Type B pancreatic cell (in vitro differentiated cells): Measurements from ENCODE around the gene MUC15. TPM values are rescaled to one million over a fixed set of nuclear protein-coding genes. Genes with fewer than 3 reads are reported as not detected.

Source experiments
- DNase-seq: peaks from one replicate; pipeline ENCODE4 v3.0.0; 2021; ENCODE audit warnings: mixed read lengths; ENCODE audit not compliant: unreplicated experiment; ENCODE audit errors: extremely low spot score
- H3K27ac Mint-ChIP-seq: 2 replicates; pipeline ENCODE4 v1.8.0; 2021; ENCODE audit warnings: mild to moderate bottlenecking, mixed read lengths
- H3K27me3 Mint-ChIP-seq: 2 replicates; pipeline ENCODE4 v1.8.0; 2021; ENCODE audit warnings: mixed read lengths
- H3K36me3 Mint-ChIP-seq: 2 replicates; pipeline ENCODE4 v1.8.0; 2021; ENCODE audit warnings: mixed read lengths
- H3K4me1 Mint-ChIP-seq: one replicate; pipeline ENCODE4 v1.8.0; 2021; ENCODE audit warnings: mixed read lengths; ENCODE audit not compliant: unreplicated experiment
- H3K4me3 Mint-ChIP-seq: 2 replicates; pipeline ENCODE4 v1.8.0; 2021; ENCODE audit warnings: mild to moderate bottlenecking, mixed read lengths
- H3K9me3 Mint-ChIP-seq: 2 replicates; pipeline ENCODE4 v1.8.0; 2021; ENCODE audit warnings: mixed read lengths
- total RNA-seq: library from RNA; stranded (reverse); gene quantifications from 2 replicates; pipeline ENCODE4 v1.2.1, GENCODE V29; 2021; ENCODE audit warnings: low replicate concordance
- TF ChIP-seq, protein P1 (sequence below): fragments of 200-600 bp; sonication (generic); conservative IDR thresholded peaks from 2 replicates; pipeline ENCODE4 v1.5.0; 2021; ENCODE audit warnings: antibody characterized with exemption, mild to moderate bottlenecking

Gene MUC15
- total RNA-seq, 1 donor from 2014 or later, result 6.9 TPM

DNA sequence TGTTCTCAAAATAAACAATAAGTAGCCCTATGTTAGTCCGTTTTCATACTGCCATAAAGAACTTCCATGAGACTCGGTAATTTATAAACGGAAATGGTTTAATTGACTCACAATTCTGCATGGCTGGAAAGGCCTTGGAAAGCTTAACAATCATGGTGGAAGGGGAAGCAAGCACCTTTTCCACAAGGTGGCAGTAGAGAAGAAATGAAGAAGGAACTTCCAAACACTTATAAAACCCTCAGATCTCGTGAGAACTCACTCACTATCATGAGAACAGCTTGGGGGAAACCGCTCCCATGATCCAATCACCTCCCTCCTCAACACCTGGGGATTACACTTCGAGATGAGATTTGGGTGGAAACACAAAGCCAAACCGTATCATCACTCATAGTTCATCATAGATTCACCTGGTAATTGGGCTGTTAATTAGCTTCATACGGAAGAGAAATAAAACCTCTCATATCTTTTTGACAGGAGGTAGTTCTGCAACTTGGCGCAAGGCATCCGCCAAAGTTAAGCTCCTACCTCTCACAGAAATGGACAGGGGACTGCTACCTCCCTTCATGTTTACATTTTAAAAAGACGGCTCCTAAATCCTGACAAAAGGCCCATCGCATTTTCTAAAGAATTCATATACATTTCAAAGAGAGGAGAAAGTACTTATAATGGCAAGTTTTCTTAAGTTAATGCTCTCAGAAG is 49.0 kb downstream of the MUC15 start:
- H3K36me3 Mint-ChIP-seq, result no peaks in the 10 kb centered on the region
- peak overlapping the region; percentile 85 for H3K4me3 Mint-ChIP-seq
- no peak for DNase-seq
- peaks cover 5% of the 10 kb centered on the region for H3K9me3 Mint-ChIP-seq
- no peak overlapping the region for H3K27ac Mint-ChIP-seq
- TF ChIP-seq, protein P1, sequence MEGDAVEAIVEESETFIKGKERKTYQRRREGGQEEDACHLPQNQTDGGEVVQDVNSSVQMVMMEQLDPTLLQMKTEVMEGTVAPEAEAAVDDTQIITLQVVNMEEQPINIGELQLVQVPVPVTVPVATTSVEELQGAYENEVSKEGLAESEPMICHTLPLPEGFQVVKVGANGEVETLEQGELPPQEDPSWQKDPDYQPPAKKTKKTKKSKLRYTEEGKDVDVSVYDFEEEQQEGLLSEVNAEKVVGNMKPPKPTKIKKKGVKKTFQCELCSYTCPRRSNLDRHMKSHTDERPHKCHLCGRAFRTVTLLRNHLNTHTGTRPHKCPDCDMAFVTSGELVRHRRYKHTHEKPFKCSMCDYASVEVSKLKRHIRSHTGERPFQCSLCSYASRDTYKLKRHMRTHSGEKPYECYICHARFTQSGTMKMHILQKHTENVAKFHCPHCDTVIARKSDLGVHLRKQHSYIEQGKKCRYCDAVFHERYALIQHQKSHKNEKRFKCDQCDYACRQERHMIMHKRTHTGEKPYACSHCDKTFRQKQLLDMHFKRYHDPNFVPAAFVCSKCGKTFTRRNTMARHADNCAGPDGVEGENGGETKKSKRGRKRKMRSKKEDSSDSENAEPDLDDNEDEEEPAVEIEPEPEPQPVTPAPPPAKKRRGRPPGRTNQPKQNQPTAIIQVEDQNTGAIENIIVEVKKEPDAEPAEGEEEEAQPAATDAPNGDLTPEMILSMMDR, result peak; percentile 58
- no peaks in the 10 kb centered on the region for H3K4me1 Mint-ChIP-seq
- no peaks in the 10 kb centered on the region for H3K27me3 Mint-ChIP-seq

DNA sequence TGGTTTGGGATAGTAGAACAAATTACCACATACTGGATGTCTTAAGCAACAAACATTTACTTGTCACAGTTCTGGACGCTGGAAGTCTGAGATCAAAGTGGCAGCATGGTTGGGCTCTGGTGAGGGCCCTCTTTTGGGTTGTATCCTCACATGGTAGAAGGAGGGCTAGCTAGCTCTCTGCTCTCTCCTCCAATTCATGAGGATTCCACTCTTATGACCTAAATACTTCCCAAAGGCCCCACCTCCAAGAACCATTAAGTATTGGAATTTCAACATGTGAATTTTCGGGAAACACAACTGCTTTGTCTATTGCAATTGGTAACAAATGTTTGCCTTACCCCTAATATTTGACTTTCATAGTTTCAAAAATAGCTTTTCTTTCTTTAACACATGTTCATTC is 52.6 kb downstream of the MUC15 start:
- TF ChIP-seq, protein P1, result no peak
- Mint-ChIP-seq H3K9me3 (peaks cover 5% of the 10 kb centered on the region), H3K4me3 (no peak overlapping the region), H3K4me1 (no peaks in the 10 kb centered on the region), H3K27me3 (peaks cover 2% of the 10 kb centered on the region), H3K27ac (no peak overlapping the region), H3K36me3 (no peaks in the 10 kb centered on the region)
- no peak for DNase-seq

DNA sequence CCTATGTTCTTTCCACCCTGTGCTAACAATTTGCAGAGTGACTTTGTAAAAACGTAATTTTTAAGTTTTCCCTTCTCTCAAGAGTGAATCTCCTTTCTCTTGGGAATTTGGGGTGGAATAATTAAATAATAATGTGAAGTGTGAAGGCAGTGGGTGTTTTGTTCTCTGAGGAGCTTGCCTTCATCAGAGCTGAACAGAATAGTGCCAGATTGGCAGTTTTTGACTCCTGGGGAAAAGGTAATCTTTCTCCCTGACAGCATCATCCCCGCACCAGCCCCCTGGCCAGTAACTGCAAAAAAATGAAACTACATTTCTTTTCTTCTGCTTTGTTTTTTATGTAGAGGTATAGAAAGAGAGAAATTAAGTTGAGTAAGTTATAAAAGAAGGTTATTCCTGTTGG is 59.9 kb downstream of the MUC15 start:
- Mint-ChIP-seq H3K4me1 (no peaks in the 10 kb centered on the region), H3K27ac (no peak overlapping the region), H3K27me3 (no peaks in the 10 kb centered on the region), H3K36me3 (no peaks in the 10 kb centered on the region), H3K4me3 (no peak overlapping the region), H3K9me3 (no peaks in the 10 kb centered on the region)
- TF ChIP-seq, protein P1, result no peak
- no peak for DNase-seq

DNA sequence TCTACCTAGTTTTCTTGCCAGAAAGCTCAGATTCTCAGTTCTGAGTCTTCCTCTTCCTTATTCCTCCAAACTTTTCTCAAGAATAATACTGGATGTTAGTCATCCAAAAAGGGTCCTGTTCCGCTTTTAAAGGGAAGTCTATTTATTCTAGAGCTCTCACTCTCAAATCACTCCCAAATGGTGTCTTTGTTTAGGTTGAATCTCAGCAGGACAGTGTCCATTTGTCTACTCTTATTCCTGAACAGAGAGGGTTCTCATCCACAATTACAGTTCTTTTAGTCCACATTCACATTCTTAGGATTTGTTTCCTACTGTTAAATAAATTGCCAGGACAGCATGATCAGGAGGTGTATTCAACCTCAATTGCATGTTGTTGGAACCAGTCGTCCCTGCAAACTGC is 61.3 kb downstream of the MUC15 start:
- no peaks in the 10 kb centered on the region for H3K27me3 Mint-ChIP-seq

DNA sequence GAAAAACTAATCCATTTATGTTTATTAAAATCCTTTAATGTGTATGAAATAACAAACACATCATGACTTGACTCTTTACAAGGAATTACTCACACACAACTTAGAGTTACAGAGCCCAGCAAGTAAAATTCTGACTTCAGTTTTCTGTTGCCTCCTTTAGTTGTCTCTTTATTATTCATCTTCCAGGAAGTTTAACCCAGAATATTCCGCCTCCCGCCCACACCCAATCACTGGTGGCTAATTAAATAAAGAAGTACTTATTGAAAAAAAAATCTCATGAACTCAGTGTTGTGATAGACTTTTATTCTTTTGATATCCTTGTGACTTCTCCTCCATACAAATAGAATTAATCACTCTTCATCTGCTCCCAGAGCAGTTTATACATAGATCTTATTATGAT is 61.9 kb downstream of the MUC15 start:
- DNase-seq, result no peak
- TF ChIP-seq, protein P1, result no peak
- H3K27ac Mint-ChIP-seq, result no peak overlapping the region
- no peak overlapping the region for H3K4me3 Mint-ChIP-seq
- no peaks in the 10 kb centered on the region for H3K36me3 Mint-ChIP-seq
- no peaks in the 10 kb centered on the region for H3K4me1 Mint-ChIP-seq
- no peaks in the 10 kb centered on the region for H3K27me3 Mint-ChIP-seq
- no peaks in the 10 kb centered on the region for H3K9me3 Mint-ChIP-seq

More for the DNA sequence above, 61.3 kb downstream of the MUC15 start:
- no peaks in the 10 kb centered on the region for H3K4me1 Mint-ChIP-seq
- TF ChIP-seq, protein P1, result no peak
- H3K9me3 Mint-ChIP-seq, result no peaks in the 10 kb centered on the region
- H3K36me3 Mint-ChIP-seq, result no peaks in the 10 kb centered on the region
- no peak overlapping the region for H3K4me3 Mint-ChIP-seq
- no peak for DNase-seq
- no peak overlapping the region for H3K27ac Mint-ChIP-seq

Other genes with a start within 250 kb of the MUC15 start
- gene ANO3, start 240.1 kb downstream of the MUC15 start, total RNA-seq, result 0.29 and 1.0 TPM in 2 replicates
- 1.3 and 4.8 TPM in 2 replicates for gene SLC5A12, start 149.8 kb upstream of the MUC15 start, total RNA-seq